Activated CD4-positive, alpha-beta T cell treated with anti-CD3 and anti-CD28 coated beads for 4 hours (primary cell): ENCODE data around the gene CSE1L.
"Not testable (repeated sequence)": the region's sequence is repeated elsewhere in the genome, so short reads cannot be mapped to it uniquely, and the experiment has no call there.

Source experiments
- DNase-seq, 2 donors: peaks; one replicate each; pipeline ENCODE4 v3.0.0-alpha.2; 2020

Gene CSE1L

GRCh38 chr20:49132995-49133478 is 86.9 kb downstream of the CSE1L start:
- DNase-seq: peak; percentile 5 to 28

- no peak for DNase-seq
Observed at GRCh38 chr20:49133571-49133970, 87.5 kb downstream of the CSE1L start.

- DNase-seq: not testable (repeated sequence)
Observed at GRCh38 chr20:49134797-49135196, 88.7 kb downstream of the CSE1L start.

- no peak for DNase-seq
Observed at GRCh38 chr20:49136817-49137571, 90.9 kb downstream of the CSE1L start.

- DNase-seq: no peak
Observed at GRCh38 chr20:49138431-49138830, 92.3 kb downstream of the CSE1L start.

GRCh38 chr20:49140411-49140810 is 94.3 kb downstream of the CSE1L start:
- no peak for DNase-seq

- no peak for DNase-seq
Observed at GRCh38 chr20:49140834-49141233, 94.7 kb downstream of the CSE1L start.
